Endothelial cell of umbilical vein (primary cell): ENCODE results near the gene PTDSS2. TPM values are rescaled to one million over a fixed set of nuclear protein-coding genes. Genes with fewer than 3 reads are reported as not detected.

Experiments
- BruUV-seq: library from RNA; stranded (reverse); fragments of 400-500 nt; replicated peaks from 2 replicates; lab custom pipeline; 2021; lab: Mats Ljungman, UMichigan
- CTCF ChIA-PET: fragments of 300-600, 350-600 bp; sonication (Branson Sonifier 250); formaldehyde crosslinking; loops from one replicate; lab custom pipeline; 2021; ENCODE audit warnings: antibody characterized with exemption, inconsistent platforms; lab: Charles Lee
- POLR2A ChIA-PET: fragments of 300-600, 350-600 bp; sonication (Branson Sonifier 250); formaldehyde crosslinking; loops from one replicate; lab custom pipeline; 2021; ENCODE audit warnings: antibody characterized with exemption, inconsistent platforms; lab: Charles Lee
- DNase-seq: peaks from one replicate; pipeline ENCODE4 v3.0.0-alpha.2; 2011; ENCODE audit warnings: low read depth, low spot score
- FAIRE-seq: peaks from 2 replicates; lab custom pipeline; 2011; peaks lifted over from hg19 to GRCh38; lab: Jason Lieb, UNC
- H2AFZ ChIP-seq: 2 replicates; pipeline ENCODE4 v1.6.0; 2012; ENCODE audit warnings: low read depth, low read length, control low read depth, inconsistent platforms
- H3K27ac ChIP-seq: 2 replicates; pipeline ENCODE4 v1.5.1; 2011; ENCODE audit warnings: low read depth, mild to moderate bottlenecking, control low read depth, low read length, moderate library complexity; ENCODE audit not compliant: insufficient read depth
- H3K27me3 ChIP-seq, 2 experiments: 2 replicates each; pipeline versions ENCODE4 v1.6.0 to v1.6.1; 2011; ENCODE audit warnings: low read length in 2 of 2, mixed read lengths in 1 of 2; ENCODE audit not compliant: control insufficient read depth in 2 of 2, insufficient read depth in 2 of 2
- H3K36me3 ChIP-seq, 2 experiments: 2 replicates in 1 of 2; 3 replicates in 1 of 2; pipeline ENCODE4 v1.5.1; 2011; ENCODE audit warnings: low read length in 2 of 2, mild to moderate bottlenecking in 1 of 2, moderate library complexity in 1 of 2; ENCODE audit not compliant: control insufficient read depth in 2 of 2, insufficient read depth in 2 of 2; ENCODE audit errors: extremely low read depth in 1 of 2
- H3K4me1 ChIP-seq: 3 replicates; pipeline ENCODE4 v1.5.1; 2011; ENCODE audit warnings: mild to moderate bottlenecking, low read length; ENCODE audit not compliant: control insufficient read depth, insufficient read depth; ENCODE audit errors: extremely low read depth
- H3K4me2 ChIP-seq: 2 replicates; pipeline ENCODE4 v1.6.1; 2011; ENCODE audit warnings: low read length, control low read depth, mixed read lengths; ENCODE audit not compliant: insufficient read depth
- H3K4me3 ChIP-seq, 3 experiments: fragments of 200-600 bp in 1 of 3; sonication (generic), shearing (Covaris generic) in 1 of 3; replicated peaks in 1 of 3; 2 replicates each; pipeline ENCODE4 v1.5.1; 2011 to 2016; ENCODE audit warnings: control low read depth in 3 of 3, low read length in 3 of 3, mild to moderate bottlenecking in 2 of 3, inconsistent platforms in 1 of 3, low read depth in 1 of 3, moderate library complexity in 1 of 3; ENCODE audit not compliant: insufficient read depth in 1 of 3
- H3K79me2 ChIP-seq: 2 replicates; pipeline ENCODE4 v1.6.0; 2012; ENCODE audit warnings: low read length, inconsistent platforms; ENCODE audit not compliant: control insufficient read depth, insufficient read depth
- H3K9ac ChIP-seq: replicated peaks from 2 replicates; pipeline ENCODE3; 2011; ENCODE audit warnings: low read length, control low read depth; ENCODE audit not compliant: insufficient read depth; ENCODE audit errors: extremely low read depth
- H3K9me1 ChIP-seq: replicated peaks from 3 replicates; pipeline ENCODE4 v1.6.0; 2011; ENCODE audit warnings: mild to moderate bottlenecking, low read length; ENCODE audit not compliant: control insufficient read depth, insufficient read depth; ENCODE audit errors: extremely low read depth
- H3K9me3 ChIP-seq: replicated peaks from 2 replicates; pipeline ENCODE4 v1.5.1; 2012; ENCODE audit warnings: low read length, inconsistent platforms; ENCODE audit not compliant: control insufficient read depth, insufficient read depth
- H4K20me1 ChIP-seq: replicated peaks from 2 replicates; pipeline ENCODE3; 2011; ENCODE audit warnings: mild to moderate bottlenecking, low read length; ENCODE audit not compliant: control insufficient read depth, insufficient read depth; ENCODE audit errors: extremely low read depth
- EZH2 ChIP-seq: IDR thresholded peaks from 2 replicates; pipeline ENCODE4 v1.6.1; 2012; ENCODE audit warnings: borderline replicate concordance, low read depth, mild to moderate bottlenecking, moderate library complexity, low read length, inconsistent platforms; ENCODE audit not compliant: severe bottlenecking
- FOS ChIP-seq: IDR thresholded peaks from 2 replicates; pipeline ENCODE4 v1.6.1; 2011; ENCODE audit warnings: mild to moderate bottlenecking, low read length, moderate library complexity, borderline replicate concordance; ENCODE audit not compliant: insufficient read depth
- GATA2 ChIP-seq: IDR thresholded peaks from 2 replicates; pipeline ENCODE4 v1.7.0; 2011; ENCODE audit warnings: low read depth, mild to moderate bottlenecking, moderate library complexity, mixed read lengths, low read length; ENCODE audit not compliant: insufficient read length, insufficient read depth
- JUN ChIP-seq: IDR thresholded peaks from 2 replicates; pipeline ENCODE4 v1.6.1; 2011; ENCODE audit warnings: borderline replicate concordance, low read depth; ENCODE audit not compliant: insufficient read length, insufficient read depth
- MYC ChIP-seq: IDR thresholded peaks from one replicate; pipeline ENCODE4 v1.6.1; 2011; ENCODE audit warnings: mild to moderate bottlenecking, low read depth, low read length
- POLR2A ChIP-seq: IDR thresholded peaks from 2 replicates; pipeline ENCODE4 v1.6.1; 2012; ENCODE audit warnings: low read depth, mild to moderate bottlenecking, control low read depth, low read length
- POLR2AphosphoS5 ChIP-seq: IDR thresholded peaks from 2 replicates; pipeline ENCODE4 v1.6.1; 2012; ENCODE audit warnings: low read depth, mild to moderate bottlenecking, control low read depth, low read length, moderate library complexity; ENCODE audit not compliant: insufficient read depth
- dilution Hi-C: fragments of 300-500 bp; cut with MboI; formaldehyde crosslinking; loops from one replicate; pipeline ENCODE4 v1.15.0; 2019; ENCODE audit warnings: low sequenced_read_pairs; ENCODE audit not compliant: extremely low pct_ligation_motif_present
- intact Hi-C: fragments of 100-400 bp; cut with micrococcal nuclease; formaldehyde crosslinking; loops from one replicate; pipeline ENCODE4 v1.10.0; 2022
- polyA plus RNA-seq, 4 experiments: library from polyadenylated mRNA; depleted of rRNA in 3 of 4; stranded (reverse) in 3 of 4; unstranded in 1 of 4; fragments of >200 nt; gene quantifications; 2 replicates each; pipeline versions ENCODE4 v1.2.1 to v1.2.3, GENCODE V29; 2011 to 2012; ENCODE audit warnings: missing spikeins in 1 of 4
- total RNA-seq: library from RNA; stranded (reverse); gene quantifications from 2 replicates; pipeline ENCODE4 v1.2.3, GENCODE V29; 2021
- TF ChIP-seq, protein P1 (sequence below), 2 donors: IDR thresholded peaks; 1 replicate in 1 of 2; 2 replicates in 1 of 2; pipeline ENCODE4 v1.5.1; 2011; ENCODE audit warnings: low read length in 2 of 2, mild to moderate bottlenecking in 2 of 2, moderate library complexity in 2 of 2, control low read depth in 1 of 2, inconsistent platforms in 1 of 2, low read depth in 1 of 2; ENCODE audit not compliant: insufficient read depth in 1 of 2; ENCODE audit errors: extremely low read depth in 1 of 2
- TF ChIP-seq, protein P2 (sequence below): IDR thresholded peaks from 2 replicates; pipeline ENCODE4 v1.6.1; 2011; ENCODE audit not compliant: insufficient read depth, insufficient read length

The PTDSS2 gene
- total and polyA plus RNA-seq, 2 donors (not counting 3 experiments of a cell fraction or from before 2014, with no cell fraction given), result 41.4 to 46.8 TPM

DNA sequence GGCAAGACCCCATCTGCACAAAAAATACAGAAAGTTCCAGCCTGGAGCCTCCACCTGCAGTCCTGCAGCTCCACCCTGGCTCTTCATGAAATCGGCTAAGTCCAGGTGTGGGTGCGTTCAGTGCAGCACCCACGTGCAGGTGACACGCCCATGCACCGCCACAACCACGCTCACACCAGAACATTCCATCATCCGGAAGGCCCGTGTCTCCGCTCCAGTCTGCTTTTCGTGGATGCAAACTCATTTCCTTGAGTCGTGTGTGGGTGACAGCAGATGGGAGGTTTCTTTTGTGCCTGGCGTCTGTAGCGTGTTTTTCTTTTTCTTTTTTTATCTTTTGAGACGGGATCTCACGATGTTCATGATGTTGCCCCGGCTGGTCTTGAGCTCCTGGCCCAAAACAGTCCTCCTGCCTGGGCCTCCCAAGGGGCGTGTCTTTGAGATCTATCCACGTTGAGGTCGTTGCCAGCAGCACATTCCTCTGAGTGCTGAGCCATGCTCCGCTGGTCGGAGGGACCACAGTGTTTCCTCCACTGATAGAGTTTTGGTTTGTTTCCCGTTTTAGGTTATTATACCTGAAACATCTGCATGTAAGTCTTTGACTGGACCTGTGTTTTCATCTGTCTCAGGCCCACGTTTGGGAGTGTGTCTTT is 7.2 kb downstream of the PTDSS2 start:
- no peak for TF ChIP-seq EZH2
- no peak for TF ChIP-seq FOS
- TF ChIP-seq POLR2AphosphoS5, result no peak
- TF ChIP-seq, protein P1, sequence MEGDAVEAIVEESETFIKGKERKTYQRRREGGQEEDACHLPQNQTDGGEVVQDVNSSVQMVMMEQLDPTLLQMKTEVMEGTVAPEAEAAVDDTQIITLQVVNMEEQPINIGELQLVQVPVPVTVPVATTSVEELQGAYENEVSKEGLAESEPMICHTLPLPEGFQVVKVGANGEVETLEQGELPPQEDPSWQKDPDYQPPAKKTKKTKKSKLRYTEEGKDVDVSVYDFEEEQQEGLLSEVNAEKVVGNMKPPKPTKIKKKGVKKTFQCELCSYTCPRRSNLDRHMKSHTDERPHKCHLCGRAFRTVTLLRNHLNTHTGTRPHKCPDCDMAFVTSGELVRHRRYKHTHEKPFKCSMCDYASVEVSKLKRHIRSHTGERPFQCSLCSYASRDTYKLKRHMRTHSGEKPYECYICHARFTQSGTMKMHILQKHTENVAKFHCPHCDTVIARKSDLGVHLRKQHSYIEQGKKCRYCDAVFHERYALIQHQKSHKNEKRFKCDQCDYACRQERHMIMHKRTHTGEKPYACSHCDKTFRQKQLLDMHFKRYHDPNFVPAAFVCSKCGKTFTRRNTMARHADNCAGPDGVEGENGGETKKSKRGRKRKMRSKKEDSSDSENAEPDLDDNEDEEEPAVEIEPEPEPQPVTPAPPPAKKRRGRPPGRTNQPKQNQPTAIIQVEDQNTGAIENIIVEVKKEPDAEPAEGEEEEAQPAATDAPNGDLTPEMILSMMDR (IDR thresholded peaks at IDR 0.05; ENCODE audit: extremely low read depth in 1 of 2, insufficient read depth in 1 of 2, low read depth in 1 of 2, low read length in 2 of 2), result no peak
- TF ChIP-seq MYC, result no peak
- TF ChIP-seq GATA2, result no peak
- no peak for TF ChIP-seq JUN
- TF ChIP-seq, protein P2, sequence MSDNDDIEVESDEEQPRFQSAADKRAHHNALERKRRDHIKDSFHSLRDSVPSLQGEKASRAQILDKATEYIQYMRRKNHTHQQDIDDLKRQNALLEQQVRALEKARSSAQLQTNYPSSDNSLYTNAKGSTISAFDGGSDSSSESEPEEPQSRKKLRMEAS, result no peak
- no peak for TF ChIP-seq POLR2A
- dilution Hi-C loops (no loop called here), intact Hi-C loops (no loop called here)
- H3K9ac ChIP-seq, result no peak overlapping the region
- H4K20me1 ChIP-seq, result no peaks in the 10 kb centered on the region
- H3K4me2 ChIP-seq, result no peak overlapping the region
- no peaks in the 10 kb centered on the region for H3K4me1 ChIP-seq
- no peaks in the 10 kb centered on the region for H3K27me3 ChIP-seq
- BruUV-seq, result no TSS peak
- ChIA-PET CTCF (interaction anchor here (1.7 kb wide), 1 partner anchor 8 kb away, joined by 5 read pairs; no protein-coding TSS in a partner anchor), POLR2A (no interaction called here)
- H3K36me3 ChIP-seq, result peaks cover 0 to 31% of the 10 kb centered on the region in 2 experiments
- no peak for FAIRE-seq
- H3K79me2 ChIP-seq, result peaks cover 46% of the 10 kb centered on the region
- H3K27ac ChIP-seq, result no peak overlapping the region
- no peak overlapping the region for H3K4me3 ChIP-seq
- no peaks in the 10 kb centered on the region for H3K9me1 ChIP-seq
- no peak for DNase-seq
- no peaks in the 10 kb centered on the region for H3K9me3 ChIP-seq
- no peak overlapping the region for H2AFZ ChIP-seq
